RPMI8226 (cell line): ENCODE measurements around the gene C6orf47.
A peak's percentile ranks its signal among the peaks of the same experiment; 100 is the strongest.

Experiments used
- DNase-seq: peaks from one replicate; pipeline ENCODE4 v3.0.0-alpha.2; 2015

The C6orf47 gene

DNA sequence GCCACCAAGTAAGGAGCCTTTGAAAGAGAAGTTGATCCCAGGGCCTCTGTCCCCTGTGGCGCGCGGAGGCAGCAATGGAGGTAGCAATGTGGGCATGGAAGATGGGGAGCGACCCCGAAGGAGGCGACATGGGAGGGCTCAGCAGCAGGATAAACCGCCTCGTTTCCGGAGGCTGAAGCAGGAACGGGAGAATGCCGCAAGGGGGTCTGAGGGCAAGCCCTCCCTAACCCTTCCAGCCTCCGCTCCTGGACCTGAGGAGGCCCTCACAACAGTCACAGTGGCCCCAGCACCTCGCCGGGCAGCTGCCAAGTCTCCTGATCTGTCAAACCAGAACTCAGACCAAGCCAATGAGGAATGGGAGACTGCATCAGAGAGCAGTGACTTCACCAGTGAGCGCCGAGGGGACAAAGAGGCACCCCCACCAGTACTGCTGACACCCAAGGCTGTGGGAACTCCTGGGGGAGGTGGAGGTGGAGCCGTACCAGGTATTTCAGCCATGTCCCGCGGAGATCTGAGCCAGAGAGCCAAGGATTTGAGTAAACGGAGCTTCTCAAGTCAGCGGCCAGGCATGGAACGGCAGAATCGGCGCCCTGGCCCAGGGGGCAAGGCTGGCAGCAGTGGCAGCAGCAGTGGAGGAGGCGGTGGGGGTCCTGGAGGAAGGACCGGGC is 28.2 kb downstream of the C6orf47 start:
- DNase-seq = no peak

DNA sequence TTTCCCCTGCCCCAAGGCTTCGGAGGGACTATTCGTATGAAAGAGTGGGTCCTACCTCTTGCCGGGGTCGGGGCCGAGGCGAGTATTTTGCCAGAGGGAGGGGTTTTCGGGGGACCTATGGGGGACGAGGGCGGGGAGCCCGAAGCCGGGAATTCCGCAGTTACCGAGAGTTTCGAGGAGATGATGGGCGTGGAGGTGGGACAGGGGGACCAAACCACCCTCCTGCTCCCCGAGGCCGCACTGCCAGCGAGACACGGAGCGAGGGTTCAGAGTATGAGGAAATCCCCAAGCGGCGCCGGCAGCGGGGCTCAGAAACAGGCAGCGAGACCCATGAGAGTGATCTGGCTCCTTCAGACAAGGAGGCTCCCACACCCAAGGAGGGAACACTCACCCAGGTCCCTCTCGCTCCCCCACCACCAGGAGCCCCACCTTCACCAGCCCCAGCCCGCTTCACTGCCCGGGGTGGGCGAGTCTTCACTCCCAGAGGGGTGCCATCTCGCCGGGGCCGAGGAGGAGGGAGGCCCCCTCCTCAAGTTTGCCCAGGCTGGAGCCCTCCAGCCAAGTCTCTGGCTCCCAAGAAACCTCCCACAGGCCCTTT is 28.8 kb downstream of the C6orf47 start:
- DNase-seq = no peak

DNA sequence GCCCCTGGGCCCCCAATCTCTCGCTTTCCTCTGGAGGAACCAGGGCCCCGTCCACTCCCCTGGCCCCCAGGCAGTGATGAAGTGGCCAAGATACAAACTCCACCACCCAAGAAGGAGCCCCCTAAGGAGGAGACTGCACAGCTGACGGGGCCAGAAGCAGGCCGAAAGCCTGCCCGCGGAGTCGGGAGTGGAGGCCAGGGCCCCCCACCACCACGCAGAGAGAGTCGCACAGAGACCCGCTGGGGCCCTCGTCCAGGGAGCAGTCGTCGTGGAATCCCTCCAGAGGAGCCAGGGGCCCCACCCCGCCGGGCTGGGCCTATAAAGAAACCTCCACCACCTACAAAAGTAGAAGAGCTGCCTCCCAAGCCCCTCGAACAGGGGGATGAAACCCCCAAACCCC is 29.4 kb downstream of the C6orf47 start:
- DNase-seq = no peak

DNA sequence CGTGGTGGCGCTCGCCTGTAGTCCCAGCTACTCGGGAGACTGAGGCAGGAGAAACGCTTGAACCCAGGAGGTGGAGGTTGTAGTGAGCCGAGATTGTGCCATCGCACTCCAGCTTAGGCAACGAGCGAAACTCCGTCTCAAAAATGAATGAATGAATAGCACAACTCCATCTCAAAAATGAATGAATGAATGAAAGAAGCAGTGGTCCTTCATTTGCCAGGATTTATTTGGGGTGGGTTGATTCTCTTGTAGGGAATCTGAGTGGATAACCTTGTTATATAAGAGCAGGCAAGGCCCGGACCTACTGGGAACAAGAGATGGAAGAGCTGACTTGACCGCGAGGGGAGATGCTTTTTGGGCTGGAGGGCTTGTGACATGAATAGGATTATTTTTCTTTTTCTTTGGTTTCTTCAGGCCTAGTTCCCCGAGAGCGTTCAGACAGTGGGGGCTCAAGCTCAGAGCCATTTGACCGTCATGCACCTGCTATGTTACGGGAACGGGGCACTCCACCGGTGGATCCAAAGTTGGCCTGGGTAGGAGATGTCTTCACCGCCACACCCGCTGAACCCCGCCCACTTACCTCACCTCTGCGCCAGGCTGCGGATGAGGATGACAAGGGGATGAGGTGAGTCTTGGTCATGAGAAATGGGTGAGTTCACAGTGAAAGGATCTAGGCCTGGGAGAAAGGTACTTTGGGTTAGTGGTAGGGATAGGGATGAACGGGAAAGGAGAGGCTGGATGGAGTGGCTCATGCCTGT is 30.2 kb downstream of the C6orf47 start:
- no peak for DNase-seq

DNA sequence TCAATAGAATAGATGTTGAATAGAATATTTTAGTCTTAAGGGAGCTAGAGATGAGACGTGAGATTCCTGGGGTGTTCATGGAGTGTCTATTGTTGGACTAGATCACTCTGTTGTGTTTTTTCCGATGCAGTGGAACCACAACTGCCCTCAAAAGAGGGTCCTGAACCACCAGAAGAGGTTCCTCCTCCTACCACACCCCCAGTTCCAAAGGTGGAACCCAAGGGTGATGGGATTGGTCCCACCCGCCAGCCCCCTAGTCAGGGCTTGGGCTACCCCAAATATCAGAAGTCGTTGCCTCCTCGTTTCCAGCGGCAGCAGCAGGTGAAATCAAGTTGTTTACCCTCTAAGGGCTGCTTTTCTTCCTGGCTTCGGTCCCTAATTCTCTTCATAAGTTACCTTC is 31.6 kb downstream of the C6orf47 start:
- DNase-seq = no peak

DNA sequence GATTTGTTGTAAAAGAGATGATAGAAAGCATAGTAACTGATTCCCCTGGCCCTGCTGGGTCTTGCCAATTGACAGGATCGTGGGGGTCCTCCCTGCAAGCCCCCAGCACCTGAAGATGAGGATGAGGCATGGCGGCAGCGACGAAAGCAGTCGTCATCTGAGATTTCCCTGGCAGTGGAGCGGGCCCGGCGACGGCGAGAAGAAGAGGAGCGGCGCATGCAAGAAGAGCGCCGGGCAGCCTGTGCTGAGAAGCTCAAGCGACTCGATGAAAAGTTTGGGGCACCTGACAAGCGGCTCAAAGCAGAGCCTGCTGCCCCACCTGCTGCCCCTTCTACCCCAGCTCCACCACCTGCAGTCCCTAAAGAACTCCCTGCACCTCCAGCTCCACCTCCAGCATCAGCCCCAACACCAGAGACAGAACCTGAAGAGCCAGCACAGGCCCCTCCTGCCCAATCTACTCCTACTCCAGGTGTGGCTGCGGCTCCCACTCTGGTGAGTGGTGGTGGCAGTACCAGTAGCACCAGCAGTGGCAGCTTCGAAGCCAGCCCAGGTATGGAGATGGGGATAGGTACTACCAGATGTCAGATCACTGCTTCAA is 32.8 kb downstream of the C6orf47 start:
- no peak for DNase-seq

DNA sequence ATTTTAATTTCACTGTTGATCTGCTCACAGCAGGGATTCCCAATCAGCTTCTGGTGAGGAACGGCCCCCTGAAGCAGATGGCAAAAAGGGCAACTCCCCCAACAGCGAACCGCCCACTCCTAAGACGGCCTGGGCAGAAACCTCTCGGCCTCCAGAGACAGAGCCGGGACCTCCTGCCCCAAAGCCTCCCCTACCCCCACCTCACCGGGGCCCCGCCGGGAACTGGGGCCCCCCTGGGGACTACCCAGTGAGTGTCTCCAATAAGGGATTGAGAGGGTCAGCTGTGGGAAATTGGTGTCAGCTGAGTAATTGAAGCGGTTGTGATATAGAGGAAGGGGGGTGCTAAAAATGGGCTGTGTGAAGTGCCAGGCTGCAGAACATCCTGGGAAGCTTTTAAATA is 33.6 kb downstream of the C6orf47 start:
- no peak for DNase-seq

DNA sequence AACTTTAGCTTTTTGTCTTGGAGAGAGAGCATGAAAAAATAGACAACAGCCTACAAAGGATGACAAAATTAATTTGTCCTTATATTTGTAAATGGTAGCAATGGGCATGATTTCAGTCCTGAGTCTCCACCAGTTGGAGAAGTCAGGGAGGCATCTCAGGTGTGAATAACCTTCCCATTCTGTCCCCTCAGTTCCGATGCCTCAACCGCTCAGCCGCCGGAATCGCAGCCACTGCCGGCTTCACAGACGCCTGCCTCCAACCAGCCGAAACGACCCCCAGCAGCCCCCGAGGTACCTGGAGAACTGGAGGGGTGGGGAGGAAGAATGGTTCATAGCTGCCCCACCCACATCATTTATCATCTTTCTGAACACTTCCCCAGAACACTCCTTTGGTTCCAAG is 36.5 kb downstream of the C6orf47 start:
- DNase-seq = no peak

DNA sequence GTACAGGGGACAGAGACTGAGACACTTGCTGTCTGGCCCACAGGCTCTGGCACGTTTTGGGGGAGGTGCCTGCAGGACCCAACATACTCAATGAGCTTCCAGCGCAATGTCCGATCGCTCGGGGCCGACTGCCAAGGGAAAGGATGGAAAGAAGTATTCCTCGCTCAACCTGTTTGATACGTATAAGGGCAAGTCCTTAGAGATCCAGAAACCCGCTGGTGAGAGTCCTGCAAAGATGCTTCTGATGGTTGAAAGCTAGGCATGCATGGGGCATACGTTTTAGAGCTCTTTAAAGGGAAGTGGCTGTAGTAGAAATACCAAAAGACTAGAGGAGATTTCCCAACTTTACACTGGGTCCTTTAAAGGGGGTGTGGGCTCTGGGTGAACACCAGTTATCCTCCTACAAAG is 37.9 kb downstream of the C6orf47 start:
- DNase-seq = no peak

DNA sequence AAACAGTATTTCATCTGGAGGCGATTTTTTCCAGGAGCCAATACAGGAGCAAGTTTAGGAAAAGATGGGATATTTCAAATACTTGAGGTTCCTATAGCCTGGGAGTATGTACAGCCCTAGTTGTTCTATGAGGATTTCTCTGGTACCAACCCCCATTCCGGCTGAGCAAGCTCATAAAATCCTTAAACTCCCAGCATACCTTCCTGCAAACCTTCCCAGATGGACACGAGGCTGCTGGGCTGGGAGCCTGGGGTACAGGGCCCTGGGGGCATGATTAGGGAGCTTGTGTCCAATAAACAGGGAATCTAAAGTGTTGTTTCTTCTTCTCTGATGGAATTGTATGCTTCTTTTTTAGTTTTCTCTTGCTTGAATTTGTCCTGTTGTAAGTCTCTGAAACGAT is 38.6 kb downstream of the C6orf47 start:
- DNase-seq = no peak

DNA sequence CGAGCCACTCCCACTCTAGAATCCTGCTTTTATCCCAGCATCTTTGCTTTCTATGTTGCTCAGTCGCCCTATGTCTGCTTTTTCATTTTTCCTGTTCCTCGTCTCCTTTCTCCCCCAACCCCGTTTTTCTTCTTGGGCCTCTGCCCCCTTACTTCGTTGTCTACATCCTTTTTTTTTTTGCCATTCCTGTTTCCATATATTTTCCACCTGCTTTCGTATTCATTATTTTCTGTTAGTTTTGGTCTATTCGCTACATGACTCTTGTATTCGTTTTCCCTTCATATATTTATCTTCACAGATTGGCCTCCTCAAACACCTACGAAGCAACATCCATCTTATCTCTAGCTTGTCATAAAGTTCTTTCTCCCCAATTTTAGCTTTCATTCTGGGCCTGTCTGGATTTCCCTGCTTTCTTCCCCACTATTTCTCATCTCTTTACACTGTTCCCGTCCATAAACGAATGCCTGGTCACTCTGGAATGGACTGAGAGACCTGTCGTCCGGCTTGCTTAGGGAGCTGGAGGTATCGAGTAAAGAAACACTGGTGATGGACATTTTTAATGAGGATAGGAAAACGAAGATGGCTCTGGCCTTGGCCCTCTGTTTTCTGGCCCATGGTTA is 39.1 kb downstream of the C6orf47 start:
- no peak for DNase-seq

DNA sequence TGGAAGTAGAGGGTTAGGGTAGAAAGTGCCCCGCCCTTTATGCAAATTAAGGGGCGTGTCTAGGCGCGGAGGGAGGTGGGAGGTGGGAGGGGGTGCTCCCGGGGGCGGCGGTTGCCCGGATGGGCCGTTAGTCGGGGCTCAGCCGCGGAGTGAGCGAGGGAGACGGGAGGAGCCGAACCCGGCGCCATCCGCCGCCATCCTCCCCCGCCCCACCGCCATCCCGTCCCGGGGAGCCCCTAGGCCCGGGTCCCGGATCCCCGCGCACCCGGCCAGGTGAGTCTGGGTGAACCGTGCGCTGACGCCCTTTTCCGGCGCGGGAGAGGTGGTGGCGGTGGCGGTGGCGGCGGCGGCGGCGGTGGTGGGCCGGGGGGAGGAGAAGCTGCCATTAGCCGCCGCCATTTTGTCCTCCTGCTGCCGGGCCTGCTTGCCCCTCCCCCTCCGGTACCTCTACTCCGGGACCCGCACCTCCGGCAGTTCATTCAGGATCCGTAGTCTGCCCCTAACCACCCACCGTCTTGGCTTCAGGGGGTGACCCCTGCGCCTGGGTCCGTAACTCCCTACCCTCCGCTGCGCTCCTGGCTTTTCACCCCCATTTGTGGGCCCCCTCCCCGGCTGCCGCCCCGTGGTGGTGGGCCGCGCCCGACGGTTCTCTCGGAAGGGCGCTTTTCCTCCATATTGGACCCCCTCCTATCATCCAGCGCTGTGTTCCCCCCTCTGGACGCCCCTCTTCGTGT is 39.8 kb downstream of the C6orf47 start, which contains the start of gene PRRC2A:
PRRC2A (plus strand) TSS at position 130 of the 734 bp plus-strand sequence. CDS start 2,075 bp downstream, outside the sequence.
- no peak for DNase-seq

DNA sequence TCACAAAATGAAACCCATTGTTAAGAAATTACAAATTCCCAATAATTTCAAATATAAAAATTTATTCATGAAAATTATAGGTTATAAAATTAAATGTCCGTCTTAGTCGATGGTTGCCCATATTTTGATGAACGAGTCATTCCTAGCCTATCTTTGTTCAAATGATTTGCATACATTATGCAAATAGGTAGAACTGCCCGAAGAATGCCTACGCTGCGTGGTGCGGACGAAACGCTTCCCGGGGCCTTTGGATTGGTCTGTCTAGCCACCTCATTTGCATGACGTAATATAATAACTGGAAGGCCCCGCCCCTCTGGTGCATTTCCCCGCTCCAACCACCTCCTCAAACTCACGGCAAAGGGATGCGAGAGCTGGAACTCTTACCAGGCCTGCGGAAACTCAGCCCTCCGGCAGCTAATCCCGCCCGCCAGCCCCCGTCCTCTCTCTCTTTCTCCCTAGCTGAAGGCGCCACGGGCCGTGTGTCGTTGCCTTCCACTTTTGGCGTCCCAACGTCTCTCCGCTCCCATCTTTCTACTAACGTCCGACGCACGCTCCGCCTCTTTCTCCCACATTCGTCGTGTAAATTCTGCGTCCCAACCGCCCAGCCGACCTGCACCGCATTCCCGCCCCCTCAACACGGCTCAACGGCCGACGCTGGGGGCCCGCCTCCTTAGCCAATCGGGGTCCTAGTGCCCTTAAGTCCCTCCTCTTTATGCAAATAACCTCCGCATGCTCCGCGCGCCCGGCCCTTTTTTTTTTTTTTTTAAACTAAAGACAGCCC is 40.6 kb downstream of the C6orf47 start:
- peak; percentile 99 for DNase-seq

DNA sequence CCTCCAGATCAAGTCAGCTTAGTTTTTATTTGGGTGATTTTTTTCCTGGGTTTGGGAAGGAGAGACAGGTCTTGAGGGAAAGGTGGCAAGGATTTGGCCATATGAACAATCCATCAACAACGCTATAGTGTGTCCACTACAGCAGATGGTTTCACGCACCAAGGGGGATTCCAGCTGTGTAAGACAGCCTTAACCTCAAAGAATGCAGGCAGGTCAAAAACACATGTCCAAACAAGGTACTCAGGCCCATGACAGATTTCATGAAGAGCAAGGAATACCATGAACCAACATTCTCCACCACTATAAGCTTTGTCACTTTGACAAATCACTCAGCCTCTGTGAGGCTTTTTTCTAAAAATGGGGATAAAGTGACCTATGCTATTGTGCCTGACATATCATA is 43.6 kb downstream of the C6orf47 start:
- no peak for DNase-seq

DNA sequence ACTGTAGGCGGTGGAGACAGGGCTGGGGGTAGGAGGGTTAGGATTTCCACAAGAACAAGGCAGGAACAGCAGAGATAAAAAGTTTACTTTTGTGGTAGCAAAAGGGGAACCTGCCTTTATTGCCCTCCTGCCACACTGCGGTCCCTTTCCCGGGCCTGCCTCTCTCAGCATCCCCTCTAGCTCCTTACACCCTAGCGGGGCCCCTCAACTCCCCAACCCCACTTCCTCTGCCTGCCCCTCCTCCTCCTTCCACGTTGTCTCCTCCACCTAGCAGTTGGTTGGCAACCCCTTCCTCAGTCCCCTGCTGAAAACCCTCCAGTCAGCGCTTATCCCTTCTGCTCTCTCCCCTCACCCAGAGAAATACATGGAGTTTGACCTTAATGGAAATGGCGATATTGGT is 44.8 kb downstream of the C6orf47 start:
- no peak for DNase-seq

DNA sequence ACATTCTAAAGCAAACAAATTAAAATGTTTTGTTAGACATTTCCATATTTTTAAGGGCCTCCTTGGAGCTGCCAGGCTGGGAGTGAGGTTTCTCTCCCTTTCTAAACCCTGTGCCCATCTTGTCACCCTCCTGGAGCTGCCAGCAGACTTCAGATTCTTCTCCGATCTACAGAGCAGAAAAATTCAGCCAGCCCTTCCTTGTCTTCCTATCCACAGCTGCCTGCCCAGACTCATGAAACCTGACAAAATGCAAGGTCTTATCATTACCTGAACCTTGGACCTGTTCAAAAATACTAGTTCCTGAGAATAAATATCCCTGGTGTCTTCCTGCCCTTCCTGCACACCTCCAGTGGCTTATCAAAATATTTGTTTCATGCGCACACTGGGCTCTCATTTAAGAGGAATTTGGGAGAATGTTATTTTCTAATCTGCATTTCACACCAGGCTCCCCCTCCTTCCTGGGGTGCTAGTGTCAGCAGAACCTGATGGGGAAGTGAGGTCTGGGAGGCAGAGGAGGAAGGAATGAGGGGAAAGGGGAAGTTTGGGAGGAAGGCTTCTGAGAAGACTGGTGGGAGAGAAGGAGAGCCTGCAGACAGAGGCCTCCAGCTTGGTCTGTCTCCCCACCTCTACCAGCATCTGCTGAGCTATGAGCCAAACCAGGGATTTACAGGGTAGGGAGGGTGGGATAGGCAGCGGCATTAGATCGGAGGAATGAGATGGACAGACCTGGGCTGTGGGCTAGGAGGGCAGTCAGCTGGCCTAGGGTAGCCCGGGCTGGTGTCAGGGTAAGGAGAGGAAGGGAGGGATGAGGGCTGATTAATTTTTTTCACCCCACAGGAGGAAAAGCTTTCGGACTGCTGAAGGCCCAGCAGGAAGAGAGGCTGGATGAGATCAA is 45.6 kb downstream of the C6orf47 start, which contains the start of gene AIF1:
AIF1 (plus strand) TSS at position 551 of the 895 bp plus-strand sequence; CDS start at position 647, 96 bp downstream.
- peak; percentile 55 for DNase-seq

DNA sequence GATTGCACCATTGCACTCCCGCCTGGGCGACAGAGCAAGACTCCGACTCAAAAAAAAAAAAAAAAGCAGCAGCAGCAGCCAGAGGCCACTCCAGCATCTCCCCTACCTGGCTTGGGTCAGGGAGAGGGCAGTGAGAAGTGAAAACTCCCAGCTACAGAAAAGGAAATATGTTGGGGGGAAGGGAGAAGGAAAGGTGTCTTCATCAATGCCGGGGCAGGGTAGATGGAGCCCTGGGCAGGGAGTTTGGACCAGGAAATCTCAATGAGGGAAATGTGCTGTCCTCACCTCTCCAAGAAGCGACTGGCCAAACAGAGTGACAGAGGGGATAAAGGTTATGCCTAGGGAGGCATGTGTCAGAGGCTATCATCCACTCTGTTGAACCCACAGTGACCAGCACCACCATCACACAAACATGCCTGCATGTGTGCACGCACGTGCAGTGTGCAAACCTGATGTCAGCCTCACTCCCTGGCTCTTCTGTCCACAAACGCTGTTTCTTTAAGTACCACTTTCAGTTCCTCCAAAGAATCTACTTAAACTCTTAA is 46.4 kb downstream of the C6orf47 start:
- peak; percentile 85 for DNase-seq

DNA sequence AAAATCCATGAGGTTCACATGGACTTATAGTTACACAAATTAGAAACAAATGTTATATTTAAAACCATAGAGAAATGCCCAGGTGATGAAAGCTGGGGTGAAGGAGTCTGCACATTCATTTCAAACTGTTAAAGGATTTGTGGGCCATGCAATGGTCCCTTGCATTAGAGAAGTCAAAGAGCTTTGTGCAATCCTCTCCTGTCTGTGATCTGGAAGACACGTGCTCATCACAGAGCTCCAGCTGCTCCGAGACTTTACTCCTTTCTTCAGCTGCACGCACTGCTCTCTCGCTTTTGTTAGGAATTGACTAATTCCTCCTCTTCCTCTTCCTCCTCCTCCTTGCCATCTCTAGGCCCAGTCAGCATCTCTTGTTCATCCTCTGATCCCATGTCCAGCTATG is 49.6 kb downstream of the C6orf47 start:
- no peak for DNase-seq

DNA sequence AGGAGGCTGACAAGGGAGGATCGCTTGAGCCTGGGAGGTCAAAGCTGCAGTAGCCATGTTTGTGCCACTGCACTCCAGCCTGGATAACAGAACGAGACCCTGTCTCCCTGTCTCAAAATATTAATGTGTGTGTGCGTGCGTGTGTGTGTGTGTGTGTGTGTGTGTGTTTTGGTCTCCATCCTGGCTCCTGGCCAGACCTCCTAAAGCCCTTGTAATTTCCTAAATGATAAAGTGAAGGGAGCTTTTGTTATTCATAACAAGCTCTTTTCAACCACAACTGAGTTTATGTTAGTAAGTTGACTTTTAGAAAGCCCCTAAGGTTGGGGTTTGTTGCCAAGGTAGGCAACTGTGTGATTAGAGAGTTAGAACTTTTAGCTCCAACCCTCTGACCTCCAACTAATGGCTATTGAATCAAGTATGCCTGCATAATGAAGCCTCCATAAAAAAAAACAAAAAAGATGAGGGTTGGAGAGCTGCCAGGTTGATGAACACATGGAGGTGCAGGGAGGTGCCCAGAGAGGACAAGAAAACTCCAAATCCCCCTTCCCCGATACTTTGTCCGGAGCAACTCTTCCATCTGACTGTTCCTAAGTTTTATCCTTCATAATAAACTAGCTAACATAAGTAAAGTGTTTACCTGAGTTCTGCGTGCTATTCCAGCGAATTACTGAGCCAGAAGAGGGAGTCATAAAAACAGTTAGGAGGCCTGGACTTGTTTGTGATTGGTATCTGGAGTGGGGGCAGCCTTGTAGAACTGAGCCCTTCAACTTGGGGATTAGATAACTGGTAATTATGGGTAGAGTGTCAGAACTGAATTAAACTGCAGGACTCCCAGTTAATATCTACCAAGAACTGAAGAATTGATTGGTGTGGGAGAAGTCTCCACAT is 50.8 kb downstream of the C6orf47 start:
- DNase-seq = no peak
